HUES6 (cell line): ENCODE data around the gene ANKRD28.
"Not testable (repeated sequence)": the region's sequence is repeated elsewhere in the genome, so short reads cannot be mapped to it uniquely, and the experiment has no call there.

ENCODE experiments used
- H3K27ac ChIP-seq: 2 replicates; pipeline ENCODE4 v1.7.0; 2013; ENCODE audit warnings: low read depth, mild to moderate bottlenecking, low read length, inconsistent platforms
- H3K27me3 ChIP-seq: 2 replicates; pipeline ENCODE4 v1.6.1; 2013; ENCODE audit warnings: low read length; ENCODE audit not compliant: control insufficient read depth, insufficient read depth
- H3K36me3 ChIP-seq: 2 replicates; pipeline ENCODE4 v1.6.1; 2013; ENCODE audit warnings: low read length; ENCODE audit not compliant: control insufficient read depth, insufficient read depth
- H3K4me1 ChIP-seq: 2 replicates; pipeline ENCODE4 v1.6.1; 2013; ENCODE audit warnings: low read length; ENCODE audit not compliant: control insufficient read depth, insufficient read depth
- H3K4me3 ChIP-seq: 2 replicates; pipeline ENCODE4 v1.5.1; 2013; ENCODE audit warnings: low read depth, low read length
- H3K9ac ChIP-seq: one replicate; pipeline ENCODE4 v1.6.1; 2013; ENCODE audit warnings: mild to moderate bottlenecking, low read length
- H3K9me3 ChIP-seq: 2 replicates; pipeline ENCODE4 v1.6.1; 2013; ENCODE audit warnings: low read depth, low read length; ENCODE audit not compliant: control insufficient read depth, insufficient read depth

ANKRD28 gene

DNA sequence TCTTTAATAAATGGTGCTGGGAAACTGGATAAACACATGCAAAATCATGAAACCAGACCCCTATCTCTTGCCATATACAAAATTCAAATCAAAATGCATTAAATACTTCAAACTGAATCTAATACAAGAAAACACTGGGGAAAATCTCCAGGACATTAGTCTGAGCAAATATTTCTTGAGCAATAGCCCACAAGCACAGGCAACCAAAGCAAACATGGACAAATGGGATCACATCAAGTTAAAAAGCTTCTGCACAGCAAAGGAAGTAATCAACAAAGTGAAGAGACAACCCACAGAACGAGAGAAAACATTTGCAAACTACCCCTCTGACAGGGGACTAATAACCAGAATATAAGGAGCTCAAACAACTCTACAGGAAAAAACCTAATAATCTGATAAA, 6.3 kb downstream of the ANKRD28 start:
- H3K27me3 ChIP-seq: no peaks in the 10 kb centered on the region
- H3K27ac ChIP-seq: no peak overlapping the region
- H3K36me3 ChIP-seq: peaks cover 5% of the 10 kb centered on the region

GRCh38 chr3:15787941-15788340, 9.8 kb downstream of the ANKRD28 start:
- Histone ChIP-seq H3K9ac (no peak overlapping the region), H3K27ac (no peak overlapping the region), H3K4me1 (no peaks in the 10 kb centered on the region; the same call in 1 of the 2 replicates), H3K27me3 (no peaks in the 10 kb centered on the region), H3K4me3 (no peak overlapping the region), H3K9me3 (no peaks in the 10 kb centered on the region; the same call in 1 of the 2 replicates), H3K36me3 (peaks cover 5% of the 10 kb centered on the region)

More for the DNA sequence above, 6.3 kb downstream of the ANKRD28 start:
- Histone ChIP-seq H3K9me3 (no peaks in the 10 kb centered on the region; the same call in 1 of the 2 replicates), H3K4me1 (peaks cover 3% of the 10 kb centered on the region; the same call in 1 of the 2 replicates), H3K4me3 (no peak overlapping the region), H3K9ac (no peak overlapping the region)

- no peak overlapping the region for H3K4me3 ChIP-seq
- no peaks in the 10 kb centered on the region for H3K27me3 ChIP-seq
- no peak overlapping the region for H3K9ac ChIP-seq
- H3K4me1 ChIP-seq: no peaks in the 10 kb centered on the region; the same call in 1 of the 2 replicates
- H3K36me3 ChIP-seq: peaks cover 5% of the 10 kb centered on the region
- H3K9me3 ChIP-seq: no peaks in the 10 kb centered on the region; the same call in 1 of the 2 replicates
- H3K27ac ChIP-seq: no peak overlapping the region
Observed at GRCh38 chr3:15787526-15787925, 10.3 kb downstream of the ANKRD28 start.

- H3K9ac ChIP-seq: no peak overlapping the region
- no peaks in the 10 kb centered on the region; the same call in 1 of the 2 replicates for H3K4me1 ChIP-seq
- no peak overlapping the region for H3K27ac ChIP-seq
- no peaks in the 10 kb centered on the region; the same call in 1 of the 2 replicates for H3K36me3 ChIP-seq
- no peaks in the 10 kb centered on the region for H3K27me3 ChIP-seq
- no peaks in the 10 kb centered on the region for H3K9me3 ChIP-seq
- no peak overlapping the region for H3K4me3 ChIP-seq
Observed at GRCh38 chr3:15783361-15783969, 14.3 kb downstream of the ANKRD28 start.

DNA sequence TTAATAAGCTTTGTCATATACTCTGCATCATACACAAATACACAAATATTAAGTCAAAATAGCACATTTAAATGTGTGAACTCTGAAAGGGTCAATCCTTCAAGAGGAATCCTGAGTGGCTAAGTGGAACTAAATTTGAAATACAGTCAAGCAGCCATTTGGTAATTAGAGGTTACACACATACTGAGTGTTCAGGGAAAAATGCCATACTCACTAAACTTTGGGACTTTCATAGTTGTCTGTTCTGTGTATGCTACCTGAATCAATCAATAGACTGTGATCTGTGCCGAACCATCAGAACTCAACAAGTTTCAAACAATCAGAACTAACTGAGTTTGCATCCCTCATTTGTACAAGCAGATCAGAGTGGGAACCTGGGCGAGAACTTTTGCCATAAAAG, 15.3 kb downstream of the ANKRD28 start:
- Histone ChIP-seq H3K27ac (no peak overlapping the region), H3K36me3 (no peaks in the 10 kb centered on the region; the same call in 1 of the 2 replicates), H3K9me3 (no peaks in the 10 kb centered on the region), H3K9ac (no peak overlapping the region), H3K4me1 (no peaks in the 10 kb centered on the region; the same call in 1 of the 2 replicates), H3K4me3 (no peak overlapping the region), H3K27me3 (no peaks in the 10 kb centered on the region)

- Histone ChIP-seq H3K27me3 (no peaks in the 10 kb centered on the region), H3K36me3 (no peaks in the 10 kb centered on the region), H3K4me1 (no peaks in the 10 kb centered on the region; the same call in 1 of the 2 replicates), H3K27ac (no peak overlapping the region), H3K9ac (no peak overlapping the region), H3K4me3 (no peak overlapping the region), H3K9me3 (no peaks in the 10 kb centered on the region)
Observed at GRCh38 chr3:15781637-15782402, 16.0 kb downstream of the ANKRD28 start.

DNA sequence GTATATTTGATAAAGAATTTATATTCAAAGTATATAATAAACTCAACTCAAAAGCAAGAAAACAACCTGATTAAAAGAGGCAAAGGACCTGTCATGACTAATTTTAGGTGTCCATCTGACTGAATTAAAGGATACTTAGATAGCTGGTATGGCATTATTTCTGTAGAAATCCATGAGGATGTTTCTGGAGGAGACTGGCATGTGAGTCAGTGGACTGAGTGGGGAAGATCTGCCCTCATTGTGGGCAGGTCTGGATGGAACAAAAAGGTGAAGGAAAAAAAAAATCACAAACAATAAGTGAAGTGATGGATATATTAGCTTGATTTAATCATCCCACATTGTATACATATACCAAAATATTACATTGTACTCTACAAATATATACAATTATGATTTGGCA, 16.6 kb downstream of the ANKRD28 start:
- Histone ChIP-seq H3K4me3 (no peak overlapping the region), H3K27ac (no peak overlapping the region), H3K27me3 (no peaks in the 10 kb centered on the region), H3K36me3 (no peaks in the 10 kb centered on the region), H3K9me3 (no peaks in the 10 kb centered on the region), H3K9ac (no peak overlapping the region), H3K4me1 (no peaks in the 10 kb centered on the region; the same call in 1 of the 2 replicates)

- Histone ChIP-seq H3K4me1 (no peaks in the 10 kb centered on the region), H3K4me3 (no peak overlapping the region)
Observed at GRCh38 chr3:15779111-15779510, 18.7 kb downstream of the ANKRD28 start.

DNA sequence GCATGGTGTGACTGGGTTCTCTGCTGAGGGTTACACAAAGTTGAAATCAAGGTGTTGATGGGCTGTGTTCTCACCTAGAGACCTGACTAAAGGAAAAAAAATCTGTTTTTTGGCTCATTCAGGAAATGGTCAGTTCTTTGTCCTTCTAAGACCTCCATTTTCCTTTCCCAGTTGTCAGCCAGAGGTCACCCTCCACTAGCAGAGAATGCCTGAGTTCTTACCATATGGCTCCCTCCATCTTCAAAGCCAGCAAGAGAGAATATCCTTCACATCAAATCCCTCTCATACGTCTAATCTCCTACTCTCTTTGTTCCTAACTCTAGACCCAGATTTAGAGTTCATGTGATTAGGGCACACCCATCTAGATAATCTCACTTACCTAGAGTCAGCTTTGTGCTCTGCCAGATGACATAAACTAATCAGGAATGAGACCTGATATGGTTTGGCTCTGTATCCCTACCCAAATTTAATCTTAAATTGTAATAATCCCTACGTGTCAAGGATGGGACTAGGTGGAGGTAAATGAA, 19.4 kb downstream of the ANKRD28 start:
- no peak overlapping the region for H3K4me3 ChIP-seq
- H3K4me1 ChIP-seq: no peaks in the 10 kb centered on the region
- H3K36me3 ChIP-seq: no peaks in the 10 kb centered on the region
- no peaks in the 10 kb centered on the region for H3K9me3 ChIP-seq
- no peak overlapping the region for H3K9ac ChIP-seq
- H3K27me3 ChIP-seq: no peaks in the 10 kb centered on the region
- H3K27ac ChIP-seq: no peak overlapping the region

More at GRCh38 chr3:15779111-15779510, 18.7 kb downstream of the ANKRD28 start:
- Histone ChIP-seq H3K9ac (no peak overlapping the region), H3K9me3 (no peaks in the 10 kb centered on the region), H3K36me3 (no peaks in the 10 kb centered on the region), H3K27ac (no peak overlapping the region), H3K27me3 (no peaks in the 10 kb centered on the region)

DNA sequence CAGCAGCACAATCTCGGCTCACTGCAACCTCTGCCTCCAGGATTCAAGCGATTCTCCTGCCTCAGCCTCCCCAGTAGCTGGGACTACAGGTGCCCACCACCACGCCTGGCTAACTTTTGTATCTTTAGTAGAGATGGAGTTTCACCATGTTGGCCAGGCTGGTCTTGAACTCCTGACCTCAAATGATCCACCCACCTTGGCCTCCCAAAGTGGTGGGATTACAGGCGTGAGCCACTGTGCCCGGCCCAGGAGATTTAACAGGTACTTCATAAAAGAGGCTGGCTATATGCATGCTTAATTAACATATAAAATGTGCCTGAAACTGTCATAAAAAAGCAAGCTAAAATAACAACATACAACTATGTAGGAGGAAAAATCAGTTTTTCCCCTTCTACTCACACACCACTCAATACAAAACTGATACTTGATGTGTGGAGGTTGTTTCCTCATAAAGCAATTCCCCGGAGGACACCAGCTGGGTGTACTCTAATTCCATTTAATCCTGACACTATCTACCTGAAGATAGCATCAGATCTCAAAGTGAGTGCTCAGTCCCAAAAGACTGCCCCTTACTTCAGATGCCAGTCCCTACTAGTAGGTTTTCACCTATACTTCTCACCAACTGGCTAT, 22.7 kb downstream of the ANKRD28 start:
- H3K36me3 ChIP-seq, H3K9ac ChIP-seq, H3K27me3 ChIP-seq, H3K27ac ChIP-seq, H3K9me3 ChIP-seq, H3K4me3 ChIP-seq, H3K4me1 ChIP-seq: not testable (repeated sequence)

DNA sequence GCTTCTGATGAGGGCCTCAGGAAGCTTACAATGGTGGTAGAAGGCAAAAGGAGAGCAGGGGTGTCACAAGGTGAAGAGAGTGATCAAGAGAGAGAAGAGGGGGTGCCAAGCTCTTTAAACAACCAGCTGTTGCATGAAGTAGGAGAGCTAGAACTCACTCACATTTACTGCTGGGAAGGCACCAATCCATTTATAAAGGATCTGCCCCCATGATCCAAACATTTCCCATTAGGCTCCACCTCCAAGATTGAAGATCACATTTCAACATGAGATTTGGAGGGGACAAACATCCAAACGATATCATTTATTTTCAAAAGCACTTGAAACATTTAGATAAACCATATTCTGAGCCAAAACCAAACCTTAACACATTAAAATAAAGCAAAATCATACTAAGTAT, 26.3 kb downstream of the ANKRD28 start:
- Histone ChIP-seq H3K9me3 (no peaks in the 10 kb centered on the region), H3K4me1 (no peaks in the 10 kb centered on the region), H3K27me3 (no peaks in the 10 kb centered on the region), H3K36me3 (no peaks in the 10 kb centered on the region), H3K4me3 (no peak overlapping the region), H3K9ac (no peak overlapping the region), H3K27ac (no peak overlapping the region)
